Aorta (tissue), 5 donors: ENCODE results near the gene CMIP. TPM values are rescaled to one million over a fixed set of nuclear protein-coding genes. Genes with fewer than 3 reads are reported as not detected.
A peak's percentile ranks its signal among the peaks of the same experiment; 100 is the strongest.

ENCODE experiments used
- ATAC-seq: fragments of 200-7000 bp; cut with Tn5 transposase; one replicate; pipeline ENCODE4 v1.9.1; 2022; ENCODE audit warnings: moderate library complexity; ENCODE audit not compliant: low FRiP score
- DNase-seq, 2 donors: peaks; one replicate each; pipeline ENCODE4 v3.0.0-alpha.2; 2020
- H3K27ac ChIP-seq, 2 donors: one replicate each; pipeline ENCODE4 v1.5.1; 2013; ENCODE audit warnings: low read length in 2 of 2, mild to moderate bottlenecking in 2 of 2, moderate library complexity in 2 of 2, control low read depth in 1 of 2, inconsistent platforms in 1 of 2, low read depth in 1 of 2
- H3K27me3 ChIP-seq, 2 donors: one replicate each; pipeline ENCODE4 v1.6.1; 2013; ENCODE audit warnings: control low read depth in 1 of 2, low read length in 1 of 2, mild to moderate bottlenecking in 1 of 2, moderate library complexity in 1 of 2; ENCODE audit not compliant: insufficient read depth in 2 of 2, control insufficient read depth in 1 of 2
- H3K36me3 ChIP-seq, 2 donors: one replicate each; pipeline ENCODE4 v1.6.1; 2013; ENCODE audit warnings: control low read depth in 1 of 2, low read length in 1 of 2, mild to moderate bottlenecking in 1 of 2; ENCODE audit not compliant: insufficient read depth in 2 of 2, control insufficient read depth in 1 of 2
- H3K4me1 ChIP-seq, 2 donors: one replicate each; pipeline ENCODE4 v1.6.1; 2013; ENCODE audit warnings: low read length in 2 of 2, control low read depth in 1 of 2, mild to moderate bottlenecking in 1 of 2, moderate library complexity in 1 of 2; ENCODE audit not compliant: insufficient read depth in 2 of 2, control insufficient read depth in 1 of 2
- H3K4me3 ChIP-seq, 2 donors: one replicate each; pipeline ENCODE4 v1.5.1; 2013; ENCODE audit warnings: low read length in 2 of 2, control low read depth in 1 of 2, mild to moderate bottlenecking in 1 of 2
- H3K9me3 ChIP-seq: one replicate; pipeline ENCODE4 v1.6.1; 2013; ENCODE audit warnings: mild to moderate bottlenecking, low read length; ENCODE audit not compliant: control insufficient read depth
- WGBS, 2 donors: extraction: QIAGEN DNeasy Blood & Tissue Kit; methylation state at CpG; one replicate each; pipeline ENCODE4 v1.1.7; 2013; 5-methylcytosine and 5-hydroxymethylcytosine counted together
- intact Hi-C, 2 donors: fragments of 100-400 bp; cut with DNase I; formaldehyde crosslinking; loops; one replicate each; pipeline versions ENCODE4 v1.14.2 to v1.15.0; 2022
- polyA plus RNA-seq, 2 donors: library from polyadenylated mRNA; stranded (reverse); fragments of 200-250 nt; gene quantifications; one replicate each; pipeline ENCODE4 v1.2.3, GENCODE V29; 2013
- total RNA-seq, 2 donors: library from RNA; stranded (reverse); fragmentation: NEBNext Ultra II Directional; extraction: Animal tissue kit (Norgen Biotek cat#: 25700); gene quantifications; one replicate each; pipeline ENCODE4 v1.2.1, GENCODE V29; 2021
- donor health status: healthy with polysubstance abuse.
- donor health status: Bipolar disorder and iron deficiency.
- donor health status: DM: no; HTN: no; CAD: no.
- donor health status: DM: no; HTN: no; CAD: no.
- donor health status: DM: yes; HTN: yes; CAD: no.

The CMIP gene
- total and polyA plus RNA-seq, 4 donors = 2.4 to 96.3 (median 27.9) TPM

GRCh38 chr16:81431554-81432353, 12.9 kb upstream of the CMIP start:
- Histone ChIP-seq H3K27ac (no peak overlapping the region), H3K27me3 (no peaks in the 10 kb centered on the region), H3K4me1 (no peaks in the 10 kb centered on the region), H3K9me3 (no peaks in the 10 kb centered on the region), H3K4me3 (no peak overlapping the region), H3K36me3 (no peaks in the 10 kb centered on the region)
- 90 to 92% methylated on average over 23 of the region's 23 CpGs for WGBS, 2 donors
- DNase-seq (peak in 1 of 2 donors; percentile 78), ATAC-seq (peak; percentile 26)
- intact Hi-C loops = no loop called here

DNA sequence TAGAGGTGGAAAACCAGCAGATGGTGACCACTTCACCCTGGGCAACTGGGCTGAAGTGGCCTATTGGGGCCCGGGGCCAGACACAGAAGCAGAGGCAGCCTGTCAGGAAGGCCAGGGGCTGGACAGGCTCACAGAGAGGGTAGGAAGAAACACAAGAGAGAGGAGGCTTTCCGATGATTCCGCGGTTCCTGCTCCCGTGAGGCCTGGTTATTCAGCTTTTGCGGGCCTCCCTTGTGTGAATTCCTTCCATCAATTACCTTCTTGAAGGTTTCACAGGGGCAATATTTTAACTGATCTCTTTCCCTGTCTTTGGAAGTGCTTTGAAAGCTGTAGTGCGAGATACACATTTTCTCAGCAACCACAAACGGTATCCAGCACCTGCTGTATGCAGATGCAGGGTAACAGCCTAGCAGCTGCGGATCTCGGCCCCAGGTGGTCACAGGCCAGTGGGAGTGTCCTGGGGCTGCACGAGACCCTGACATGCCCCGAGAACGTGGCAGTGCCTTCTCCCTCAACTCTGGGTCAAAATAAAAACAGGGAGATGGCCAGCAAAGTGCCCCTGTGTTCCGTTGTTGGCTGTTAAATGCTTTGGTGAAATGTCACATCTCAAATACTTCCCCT, 11.6 kb upstream of the CMIP start:
- DNase-seq (no peak), ATAC-seq (no peak)
- Histone ChIP-seq H3K27ac (no peak overlapping the region), H3K27me3 (no peaks in the 10 kb centered on the region), H3K4me1 (no peaks in the 10 kb centered on the region), H3K4me3 (no peak overlapping the region), H3K9me3 (no peaks in the 10 kb centered on the region), H3K36me3 (no peaks in the 10 kb centered on the region)
- intact Hi-C loops = no loop called here
- 92% methylated on average over 14 of the region's 14 CpGs for WGBS, 2 donors

DNA sequence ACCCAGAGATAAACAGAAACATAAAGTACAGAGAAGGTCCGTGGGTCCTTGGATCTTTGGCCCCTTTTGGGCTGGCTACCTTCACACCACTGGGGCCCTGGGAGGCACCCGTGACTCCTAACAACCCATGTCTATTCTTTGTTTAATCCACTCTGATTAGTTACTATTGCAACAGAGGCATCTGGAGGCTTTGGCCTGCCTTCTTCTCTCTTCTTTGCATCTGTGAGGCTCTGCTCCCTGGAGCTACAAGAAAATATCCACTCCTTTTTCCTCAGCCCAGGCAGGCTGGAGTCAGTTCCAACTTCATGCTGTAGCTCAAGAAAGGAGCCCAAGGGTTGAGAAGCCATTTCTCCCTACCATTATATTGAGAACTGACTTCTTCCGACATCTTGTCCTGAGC, 9.5 kb upstream of the CMIP start:
- no peak overlapping the region for H3K27ac ChIP-seq
- intact Hi-C loops = no loop called here
- no peak for ATAC-seq
- no peak overlapping the region for H3K4me3 ChIP-seq
- WGBS, 2 donors = 79 to 87% methylated on average over 3 of the region's 3 CpGs
- no peak for DNase-seq
- H3K4me1 ChIP-seq = no peaks in the 10 kb centered on the region
- H3K9me3 ChIP-seq = no peaks in the 10 kb centered on the region
- H3K36me3 ChIP-seq = no peaks in the 10 kb centered on the region
- H3K27me3 ChIP-seq = no peaks in the 10 kb centered on the region

- no peaks in the 10 kb centered on the region for H3K4me1 ChIP-seq
- no peak overlapping the region for H3K27ac ChIP-seq
- no peak overlapping the region for H3K4me3 ChIP-seq
- intact Hi-C loops = no loop called here
- ATAC-seq (no peak), DNase-seq (no peak)
- 98 to 100% methylated on average over 2 of the region's 2 CpGs for WGBS, 2 donors
- H3K36me3 ChIP-seq = no peaks in the 10 kb centered on the region
- H3K27me3 ChIP-seq = no peaks in the 10 kb centered on the region
- H3K9me3 ChIP-seq = no peaks in the 10 kb centered on the region
Measured at GRCh38 chr16:81435567-81435966, 9.0 kb upstream of the CMIP start.

DNA sequence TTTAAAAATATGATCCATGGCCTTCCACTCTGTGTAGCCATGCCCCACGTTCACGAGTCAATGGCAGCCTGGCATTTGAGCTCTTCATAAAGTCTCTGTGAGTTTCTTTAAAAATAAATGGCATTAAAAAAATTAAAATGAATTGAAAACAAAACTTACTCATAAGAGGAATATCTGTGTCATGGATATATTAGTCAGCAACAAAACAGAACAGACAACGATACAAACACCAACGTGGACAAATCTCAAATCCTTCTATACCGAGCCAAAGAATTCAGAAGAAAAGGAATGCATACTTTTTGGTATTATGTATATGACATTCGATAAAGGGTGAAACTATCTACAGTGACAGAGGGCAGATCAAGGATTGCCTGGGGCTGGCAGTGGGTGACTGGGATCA, 8.2 kb upstream of the CMIP start:
- 81 to 88% methylated on average over 6 of the region's 6 CpGs for WGBS, 2 donors
- Histone ChIP-seq H3K27ac (no peak overlapping the region), H3K36me3 (no peaks in the 10 kb centered on the region), H3K4me3 (no peak overlapping the region), H3K27me3 (no peaks in the 10 kb centered on the region), H3K9me3 (no peaks in the 10 kb centered on the region), H3K4me1 (no peaks in the 10 kb centered on the region)
- DNase-seq (no peak), ATAC-seq (no peak)
- intact Hi-C loops = no loop called here

DNA sequence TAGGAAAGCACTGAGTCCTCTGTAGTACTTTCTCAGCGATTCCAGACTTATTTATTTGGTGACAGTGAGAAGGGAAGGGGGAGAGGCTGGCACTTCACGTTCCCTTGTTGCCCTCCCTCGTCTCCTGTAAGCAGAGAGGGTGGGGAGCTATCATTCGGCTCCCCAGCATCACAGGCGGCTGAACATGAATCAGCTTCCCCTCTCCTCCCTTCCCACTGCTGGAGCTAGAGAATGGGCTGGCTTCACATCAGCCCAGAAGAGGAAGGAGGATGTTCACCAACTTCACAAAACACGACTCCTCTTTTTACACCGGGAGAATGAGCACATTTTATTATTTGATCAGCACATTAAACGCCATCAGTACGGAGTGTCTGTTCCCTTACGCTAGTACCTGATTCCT, 6.7 kb upstream of the CMIP start:
- WGBS, 2 donors = 62 to 67% methylated on average over 10 of the region's 10 CpGs
- Histone ChIP-seq H3K4me3 (no peak overlapping the region), H3K4me1 (no peaks in the 10 kb centered on the region), H3K36me3 (no peaks in the 10 kb centered on the region), H3K27ac (no peak overlapping the region), H3K9me3 (no peaks in the 10 kb centered on the region), H3K27me3 (no peaks in the 10 kb centered on the region)
- intact Hi-C loops = no loop called here
- ATAC-seq (no peak), DNase-seq (no peak)

- ATAC-seq = no peak
- intact Hi-C loops = no loop called here
- DNase-seq = no peak
Measured at GRCh38 chr16:81440888-81441761, 3.5 kb upstream of the CMIP start.

DNA sequence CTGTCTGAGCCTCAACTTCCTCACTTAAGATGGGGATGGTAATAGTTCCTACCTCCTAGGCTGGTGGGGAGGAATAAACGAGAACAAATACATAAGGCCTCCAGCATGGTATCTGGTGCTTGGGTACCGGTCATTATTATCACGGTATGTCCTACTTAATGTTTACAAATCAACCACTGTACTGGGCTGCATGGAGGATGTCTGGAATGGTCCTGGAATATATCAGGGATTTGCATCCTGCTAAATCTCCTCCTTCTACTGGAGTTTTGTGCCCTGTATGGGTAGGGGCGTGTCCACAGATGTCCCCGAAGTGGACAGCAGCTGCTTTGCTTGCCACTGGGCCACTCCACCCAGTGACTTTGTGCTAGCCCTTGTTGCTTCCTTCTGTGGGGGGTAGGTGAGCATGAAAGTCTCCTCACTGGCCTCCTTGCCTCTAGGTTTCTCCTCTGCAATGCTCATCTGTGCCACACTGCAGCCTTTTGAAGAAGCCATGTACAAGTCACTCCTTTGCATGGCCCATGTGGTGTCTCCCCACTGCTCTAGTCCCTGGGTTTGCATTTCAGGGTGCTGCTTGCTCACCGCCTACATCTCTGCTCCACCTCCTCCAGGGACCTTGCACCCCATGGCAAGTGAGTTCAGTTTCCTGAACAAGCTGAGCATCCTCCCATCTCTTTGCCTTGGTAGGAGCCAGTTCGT, 2.2 kb upstream of the CMIP start:
- H3K4me1 ChIP-seq = no peaks in the 10 kb centered on the region
- no peak for DNase-seq
- no peak overlapping the region for H3K27ac ChIP-seq
- H3K27me3 ChIP-seq = no peaks in the 10 kb centered on the region
- no peaks in the 10 kb centered on the region for H3K9me3 ChIP-seq
- intact Hi-C loops = no loop called here
- H3K4me3 ChIP-seq = no peak overlapping the region
- no peak for ATAC-seq
- WGBS, 2 donors = 75 to 81% methylated on average over 7 of the region's 7 CpGs
- H3K36me3 ChIP-seq = no peaks in the 10 kb centered on the region

More at GRCh38 chr16:81440888-81441761, 3.5 kb upstream of the CMIP start:
- Histone ChIP-seq H3K4me1 (no peaks in the 10 kb centered on the region), H3K9me3 (no peaks in the 10 kb centered on the region), H3K27ac (no peak overlapping the region), H3K4me3 (no peak overlapping the region), H3K27me3 (no peaks in the 10 kb centered on the region), H3K36me3 (no peaks in the 10 kb centered on the region)
- WGBS, 2 donors = 88 to 91% methylated on average over 21 of the region's 21 CpGs
